SH-SY5Y (cell line): ENCODE results near the gene TRABD2B.

Experiments used
- GATA2 ChIP-seq: IDR thresholded peaks from 2 replicates; pipeline ENCODE4 v1.6.1; 2011; ENCODE audit warnings: mild to moderate bottlenecking, low read depth, low read length
- GATA3 ChIP-seq: IDR thresholded peaks from 2 replicates; pipeline ENCODE4 v1.6.1; 2011; ENCODE audit warnings: low read depth, mild to moderate bottlenecking, low read length, moderate library complexity

GRCh38 chr1:47898133-47898845 lies 98.9 kb downstream of the TRABD2B start:
- no peak for TF ChIP-seq GATA3
- TF ChIP-seq GATA2: no peak
